Caco-2 (cell line): ENCODE results near the gene MEDAG. TPM values are rescaled to one million over a fixed set of nuclear protein-coding genes. Genes with fewer than 3 reads are reported as not detected.

Experiments
- BruUV-seq: library from RNA; stranded (reverse); fragments of 400-500 nt; replicated peaks from 2 replicates; lab custom pipeline; 2021; lab: Mats Ljungman, UMichigan
- CTCF ChIA-PET: fragments of 300-600 bp; sonication (Branson Sonifier 250); formaldehyde crosslinking; loops from one replicate; lab custom pipeline; 2022; ENCODE audit warnings: antibody characterized with exemption; lab: Charles Lee
- POLR2A ChIA-PET: fragments of 300-600 bp; sonication (Branson Sonifier 250); formaldehyde crosslinking; loops from one replicate; lab custom pipeline; 2022; ENCODE audit warnings: antibody characterized with exemption; lab: Charles Lee
- DNase-seq, 2 experiments: peaks; one replicate each; pipeline versions ENCODE4 v3.0.0 to v3.0.0-alpha.2; 2020 to 2022
- H3K27me3 ChIP-seq: replicated peaks from 2 replicates; pipeline ENCODE4 v1.6.0; 2011; ENCODE audit warnings: low read length; ENCODE audit not compliant: control insufficient read depth, insufficient read depth
- H3K36me3 ChIP-seq: 2 replicates; pipeline ENCODE4 v1.5.1; 2011; ENCODE audit warnings: low read length; ENCODE audit not compliant: control insufficient read depth, insufficient read depth
- H3K4me1 ChIP-seq: fragments of 250-450 bp; sonication (Bioruptor Pico); 2 replicates; pipeline ENCODE4 v1.5.1; 2020; ENCODE audit warnings: mild to moderate bottlenecking
- H3K4me3 ChIP-seq: 2 replicates; pipeline ENCODE4 v1.5.1; 2011; ENCODE audit warnings: low read depth, mild to moderate bottlenecking, control low read depth, low read length
- H3K9me3 ChIP-seq: fragments of 250-450 bp; sonication (Bioruptor Pico); 2 replicates; pipeline ENCODE4 v1.5.1; 2020; ENCODE audit warnings: mild to moderate bottlenecking, moderate library complexity
- H3K27ac Mint-ChIP-seq: one replicate; pipeline ENCODE4 v1.8.0; 2022; ENCODE audit warnings: mixed read lengths; ENCODE audit not compliant: unreplicated experiment
- H3K27me3 Mint-ChIP-seq: one replicate; pipeline ENCODE4 v1.8.0; 2022; ENCODE audit warnings: mixed read lengths; ENCODE audit not compliant: insufficient read depth, unreplicated experiment
- H3K36me3 Mint-ChIP-seq: one replicate; pipeline ENCODE4 v1.8.0; 2022; ENCODE audit warnings: mild to moderate bottlenecking, mixed read lengths; ENCODE audit not compliant: insufficient read depth, unreplicated experiment
- H3K4me1 Mint-ChIP-seq: one replicate; pipeline ENCODE4 v1.8.0; 2022; ENCODE audit warnings: low read depth, mixed read lengths; ENCODE audit not compliant: unreplicated experiment
- H3K4me3 Mint-ChIP-seq: one replicate; pipeline ENCODE4 v1.8.0; 2022; ENCODE audit warnings: mild to moderate bottlenecking, moderate library complexity, mixed read lengths; ENCODE audit not compliant: unreplicated experiment
- H3K9me3 Mint-ChIP-seq: one replicate; pipeline ENCODE4 v1.8.0; 2022; ENCODE audit warnings: mixed read lengths; ENCODE audit not compliant: unreplicated experiment
- CTCF ChIP-seq, 2 experiments: fragments of 200-600 bp in 1 of 2; IDR thresholded peaks; 1 replicate in 1 of 2; 2 replicates in 1 of 2; pipeline versions ENCODE4 v1.5.1 to v1.8.0; 2011 to 2022; ENCODE audit warnings: antibody characterized with exemption in 1 of 2, control low read depth in 1 of 2, inconsistent platforms in 1 of 2, low read depth in 1 of 2, low read length in 1 of 2, mild to moderate bottlenecking in 1 of 2, moderate library complexity in 1 of 2; ENCODE audit not compliant: insufficient read depth in 1 of 2, severe bottlenecking in 1 of 2, unreplicated experiment in 1 of 2
- intact Hi-C: fragments of 100-400 bp; cut with micrococcal nuclease; formaldehyde crosslinking; loops from one replicate; pipeline ENCODE4 v1.10.0; 2022; ENCODE audit not compliant: unreplicated experiment
- total RNA-seq: library from RNA; stranded (reverse); gene quantifications from 2 replicates; pipeline ENCODE4 v1.2.3, GENCODE V29; 2022

Gene MEDAG
- total RNA-seq, 1 experiment from 2014 or later, result not detected

- TSS peak; percentile 73 for BruUV-seq
- no peak for DNase-seq
- no peaks in the 10 kb centered on the region for H3K27me3 ChIP-seq
- Mint-ChIP-seq H3K9me3 (peaks cover 26% of the 10 kb centered on the region), H3K27me3 (no peaks in the 10 kb centered on the region), H3K27ac (peak overlapping the region; percentile 68), H3K4me1 (peaks cover 29% of the 10 kb centered on the region), H3K4me3 (no peak overlapping the region), H3K36me3 (peaks cover 19% of the 10 kb centered on the region)
- H3K36me3 ChIP-seq, result no peaks in the 10 kb centered on the region
- H3K4me1 ChIP-seq, result peaks cover 30% of the 10 kb centered on the region
- intact Hi-C loops, result no loop called here
- H3K9me3 ChIP-seq, result peaks cover 18% of the 10 kb centered on the region
- H3K4me3 ChIP-seq, result no peak overlapping the region
- CTCF ChIA-PET, result no interaction called here
- POLR2A ChIA-PET, result no interaction called here
- TF ChIP-seq CTCF (IDR thresholded peaks at IDR 0.05; ENCODE audit: insufficient read depth in 1 of 2, low read depth in 1 of 2, low read length in 1 of 2, severe bottlenecking in 1 of 2, unreplicated experiment in 1 of 2), result no peak
Observed at GRCh38 chr13:30927595-30927994, 21.5 kb downstream of the MEDAG start.

- peaks cover 15% of the 10 kb centered on the region for H3K9me3 Mint-ChIP-seq
- peaks cover 30% of the 10 kb centered on the region for H3K4me1 ChIP-seq
- peaks cover 22% of the 10 kb centered on the region for H3K4me1 Mint-ChIP-seq
- H3K36me3 Mint-ChIP-seq, result peaks cover 19% of the 10 kb centered on the region
- H3K4me3 ChIP-seq, result no peak overlapping the region
- H3K4me3 Mint-ChIP-seq, result no peak overlapping the region
- TF ChIP-seq CTCF (IDR thresholded peaks at IDR 0.05; ENCODE audit: insufficient read depth in 1 of 2, low read depth in 1 of 2, low read length in 1 of 2, severe bottlenecking in 1 of 2, unreplicated experiment in 1 of 2), result no peak
- H3K27ac Mint-ChIP-seq, result peak overlapping the region; percentile 60
- H3K36me3 ChIP-seq, result no peaks in the 10 kb centered on the region
- CTCF ChIA-PET, result no interaction called here
- POLR2A ChIA-PET, result no interaction called here
- no peaks in the 10 kb centered on the region for H3K27me3 Mint-ChIP-seq
- DNase-seq, result peak in 1 of 2 experiments; percentile 51
- no TSS peak for BruUV-seq
- H3K9me3 ChIP-seq, result peaks cover 18% of the 10 kb centered on the region
- intact Hi-C loops, result no loop called here
- H3K27me3 ChIP-seq, result no peaks in the 10 kb centered on the region
Observed at GRCh38 chr13:30928978-30929377, 22.9 kb downstream of the MEDAG start.

- Mint-ChIP-seq H3K9me3 (peaks cover 15% of the 10 kb centered on the region), H3K4me3 (no peak within 1 kb of the TSS), H3K27ac (no peak within 1 kb of the TSS), H3K27me3 (no peaks in the 10 kb centered on the region), H3K4me1 (peaks cover 12% of the 10 kb centered on the region), H3K36me3 (peaks cover 10% of the 10 kb centered on the region)
- no TSS peak for BruUV-seq
- ChIA-PET CTCF (no interaction called here), POLR2A (no interaction called here)
- Histone ChIP-seq H3K27me3 (no peaks in the 10 kb centered on the region), H3K4me1 (peaks cover 15% of the 10 kb centered on the region), H3K36me3 (no peaks in the 10 kb centered on the region), H3K4me3 (no peak within 1 kb of the TSS), H3K9me3 (peaks cover 9% of the 10 kb centered on the region; the same call in 1 of the 2 replicates)
- no peak for TF ChIP-seq CTCF (IDR thresholded peaks at IDR 0.05; ENCODE audit: insufficient read depth in 1 of 2, low read depth in 1 of 2, low read length in 1 of 2, severe bottlenecking in 1 of 2, unreplicated experiment in 1 of 2)
- no peak for DNase-seq
- intact Hi-C loops, result no loop called here
Observed at GRCh38 chr13:30932481-30933353, 26.6 kb downstream of the MEDAG start, which contains the start of gene TEX26. Gene TEX26, plus strand, starts transcription at chr13:30932656. Its CDS starts 60 bp downstream, at chr13:30932716.
